Measurements from ENCODE around the gene SLC35F1. TPM values are rescaled to one million over a fixed set of nuclear protein-coding genes. Genes with fewer than 3 reads are reported as not detected.

The SLC35F1 gene
- total RNA-seq, 2 donors from 2014 or later, result under 0.01 to 0.78 TPM

Other genes with a start within 250 kb of the SLC35F1 start
- gene NUS1, start 231.8 kb upstream of the SLC35F1 start, total RNA-seq, result 10 to 100 TPM; 17.6 to 17.8 TPM